Measurements from ENCODE around the gene TLCD3A.

- no peak for TF ChIP-seq ARNT (IDR thresholded peaks at IDR 0.05)
- no peak for TF ChIP-seq BHLHE40 (IDR thresholded peaks at IDR 0.05; ENCODE audit: borderline replicate concordance)
- TF ChIP-seq PKNOX1 (IDR thresholded peaks at IDR 0.05): no peak
- TF ChIP-seq FOXM1 (IDR thresholded peaks at IDR 0.05; ENCODE audit: borderline replicate concordance): no peak
- TF ChIP-seq FOXK2 (IDR thresholded peaks at IDR 0.05): no peak
- no peak for TF ChIP-seq FOXA1 (IDR thresholded peaks at IDR 0.05)
- no peak for TF ChIP-seq L3MBTL2 (conservative IDR thresholded peaks at IDR 0.05)
These were observed 42.0 kb upstream of the TLCD3A start for GRCh38 chr17:690361-690760.

All from HEK293T (cell line).